GM12878 (cell line): ENCODE results near the gene NCBP2L. TPM values are rescaled to one million over a fixed set of nuclear protein-coding genes. Genes with fewer than 3 reads are reported as not detected.

Experiments
- ATF7 ChIP-seq: fragments of 450-650 bp; IDR thresholded peaks from 2 replicates; pipeline ENCODE4 v1.6.1; 2016; ENCODE audit warnings: low read depth, mild to moderate bottlenecking
- CBFB ChIP-seq: IDR thresholded peaks from 2 replicates; pipeline ENCODE4 v1.6.1; 2016; ENCODE audit warnings: antibody characterized with exemption, low read depth
- E2F4 ChIP-seq: IDR thresholded peaks from 2 replicates; pipeline ENCODE4 v1.6.1; 2012; ENCODE audit warnings: low read depth, low read length, improper control_type of control experiment
- EZH2 ChIP-seq: IDR thresholded peaks from 2 replicates; pipeline ENCODE4 v1.6.1; 2012; ENCODE audit warnings: low read depth, mild to moderate bottlenecking, control low read depth, inconsistent platforms, low read length, borderline replicate concordance; ENCODE audit not compliant: control insufficient read depth
- IKZF1 ChIP-seq: fragments of 450-650 bp; conservative IDR thresholded peaks from 2 replicates; pipeline ENCODE4 v1.6.1; 2017; ENCODE audit warnings: antibody characterized with exemption, mild to moderate bottlenecking
- NR2F1 ChIP-seq: fragments of 450-650 bp; conservative IDR thresholded peaks from 2 replicates; pipeline ENCODE4 v1.6.1; 2017; ENCODE audit warnings: mild to moderate bottlenecking
- PAX5 ChIP-seq: IDR thresholded peaks from 2 replicates; pipeline ENCODE4 v1.6.1; 2011; ENCODE audit warnings: low read depth, low read length, borderline replicate concordance
- PAX8 ChIP-seq: fragments of 450-650 bp; IDR thresholded peaks from 2 replicates; pipeline ENCODE4 v1.6.1; 2017; ENCODE audit warnings: mild to moderate bottlenecking, moderate library complexity
- POLR2A ChIP-seq: IDR thresholded peaks from 2 replicates; pipeline ENCODE4 v1.6.1; 2011; ENCODE audit warnings: low read depth, mild to moderate bottlenecking, low read length
- POLR2AphosphoS2 ChIP-seq: IDR thresholded peaks from 2 replicates; pipeline ENCODE4 v1.6.1; 2011; ENCODE audit warnings: low read depth, mild to moderate bottlenecking, low read length, improper control_type of control experiment, moderate library complexity
- RBBP5 ChIP-seq: fragments of 200-600 bp; sonication (generic); conservative IDR thresholded peaks from 2 replicates; pipeline ENCODE4 v1.6.1; 2016
- RELA ChIP-seq: fragments of 450-650 bp; IDR thresholded peaks from 2 replicates; pipeline ENCODE4 v1.8.0; 2014; ENCODE audit warnings: borderline replicate concordance; ENCODE audit not compliant: partially characterized antibody
- SREBF2 ChIP-seq: IDR thresholded peaks from 2 replicates; pipeline ENCODE4 v1.6.1; 2012; ENCODE audit warnings: mild to moderate bottlenecking, low read length
- STAT1 ChIP-seq: fragments of 450-650 bp; conservative IDR thresholded peaks from 2 replicates; pipeline ENCODE4 v1.6.1; 2014; ENCODE audit warnings: antibody characterized with exemption, mild to moderate bottlenecking
- SUPT20H ChIP-seq: IDR thresholded peaks from 2 replicates; pipeline ENCODE4 v1.6.1; 2011; ENCODE audit warnings: low read depth, mild to moderate bottlenecking, low read length, moderate library complexity, borderline replicate concordance; ENCODE audit not compliant: control insufficient read depth
- TAF1 ChIP-seq: IDR thresholded peaks from 2 replicates; pipeline ENCODE4 v1.6.1; 2011; ENCODE audit warnings: mild to moderate bottlenecking, low read depth, low read length, borderline replicate concordance
- TARDBP ChIP-seq: IDR thresholded peaks from 2 replicates; pipeline ENCODE4 v1.6.1; 2016; ENCODE audit warnings: borderline replicate concordance
- ZNF687 ChIP-seq: fragments of 450-650 bp; IDR thresholded peaks from 2 replicates; pipeline ENCODE4 v1.6.1; 2017; ENCODE audit warnings: mild to moderate bottlenecking, moderate library complexity
- polyA plus RNA-seq, 11 experiments: library from polyadenylated mRNA; depleted of rRNA in 4 of 11; unstranded in 6 of 11; stranded (reverse) in 5 of 11; fragments of >200 nt; fragmentation: Nextera tagmentation in 4 of 11; fragmentation: Illumina TruSeq in 1 of 11; extraction: Ambion mirVana in 4 of 11; extraction: Trizol in 1 of 11; gene quantifications; 1 replicate in 1 of 11; 2 replicates in 10 of 11; pipeline versions ENCODE4 v1.2.1 to v1.2.3, GENCODE V29; 2011 to 2016; ENCODE audit warnings: inconsistent platforms in 2 of 11, missing spikeins in 2 of 11, low read depth in 1 of 11
- total RNA-seq, 4 experiments: library from RNA; depleted of rRNA in 3 of 4; stranded (reverse); fragments of >200 nt in 3 of 4; fragmentation: Illumina TruSeq in 1 of 4; extraction: Trizol in 1 of 4; gene quantifications; 2 replicates each; pipeline versions ENCODE4 v1.2.1 to v1.2.3, GENCODE V29; 2013 to 2021
- TF ChIP-seq, protein P1 (sequence below): fragments of 450-650 bp; IDR thresholded peaks from 2 replicates; pipeline ENCODE4 v1.6.1; 2017; ENCODE audit warnings: mild to moderate bottlenecking, moderate library complexity
- TF ChIP-seq, protein P2 (sequence below): IDR thresholded peaks from 2 replicates; pipeline ENCODE4 v1.6.1; 2011; ENCODE audit warnings: low read depth, mild to moderate bottlenecking, low read length, moderate library complexity, borderline replicate concordance; ENCODE audit errors: extremely low read depth

The NCBP2L gene
- total and polyA plus RNA-seq, 10 of the 15 experiments (the other 5 are each of a cell fraction or from before 2014, with no cell fraction given) = not detected

DNA sequence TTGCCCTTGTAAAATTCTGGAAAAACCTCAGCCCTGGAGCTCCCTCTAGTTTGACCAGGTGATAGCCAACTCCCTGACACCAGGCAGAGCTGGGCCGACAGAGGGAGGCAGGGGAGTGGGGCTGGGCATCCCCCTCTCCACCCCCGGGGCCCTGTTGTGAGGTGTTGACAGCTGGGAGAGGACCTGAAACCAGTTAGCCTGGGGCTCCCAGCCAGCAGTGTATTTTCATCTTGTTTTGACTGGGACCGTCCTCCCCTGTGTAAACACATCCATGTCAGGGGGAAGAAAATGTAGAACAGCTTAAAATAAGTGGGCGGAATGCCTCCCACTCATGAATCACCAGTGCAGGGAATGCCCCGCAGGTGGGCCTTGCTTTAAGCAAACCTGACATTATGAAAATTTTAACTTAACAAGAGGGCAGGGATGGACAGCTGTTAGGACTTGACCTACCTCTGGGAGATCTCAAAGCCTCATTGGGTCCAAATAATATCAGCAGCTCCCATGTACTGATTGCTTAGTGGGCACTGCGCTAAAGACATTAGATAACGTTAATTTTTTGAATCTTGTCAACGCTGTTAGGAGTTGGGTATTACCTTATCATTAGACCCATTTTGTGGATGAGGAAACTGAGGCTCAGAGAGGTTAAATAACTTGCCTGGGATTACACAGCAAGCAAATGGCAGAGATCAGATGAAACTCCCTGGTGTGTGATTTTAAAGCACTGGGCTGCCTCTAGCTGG, 47.8 kb upstream of the NCBP2L start (continued):
- TF ChIP-seq ZNF687 (peak; percentile 41; the same call in 1 of the 2 replicates), POLR2A (no peak), PAX5 (peak; percentile 18; the same call in 1 of the 2 replicates), SREBF2 (no peak), SUPT20H (no peak), STAT1 (no peak), NR2F1 (peak; percentile 44; the same call in 1 of the 2 replicates), RELA (no peak), CBFB (no peak), RBBP5 (no peak), IKZF1 (peak; percentile 88), E2F4 (no peak), POLR2AphosphoS2 (no peak), TAF1 (no peak), ATF7 (peak; percentile 72), TARDBP (no peak), EZH2 (no peak), PAX8 (no peak)
- TF ChIP-seq, protein P1, sequence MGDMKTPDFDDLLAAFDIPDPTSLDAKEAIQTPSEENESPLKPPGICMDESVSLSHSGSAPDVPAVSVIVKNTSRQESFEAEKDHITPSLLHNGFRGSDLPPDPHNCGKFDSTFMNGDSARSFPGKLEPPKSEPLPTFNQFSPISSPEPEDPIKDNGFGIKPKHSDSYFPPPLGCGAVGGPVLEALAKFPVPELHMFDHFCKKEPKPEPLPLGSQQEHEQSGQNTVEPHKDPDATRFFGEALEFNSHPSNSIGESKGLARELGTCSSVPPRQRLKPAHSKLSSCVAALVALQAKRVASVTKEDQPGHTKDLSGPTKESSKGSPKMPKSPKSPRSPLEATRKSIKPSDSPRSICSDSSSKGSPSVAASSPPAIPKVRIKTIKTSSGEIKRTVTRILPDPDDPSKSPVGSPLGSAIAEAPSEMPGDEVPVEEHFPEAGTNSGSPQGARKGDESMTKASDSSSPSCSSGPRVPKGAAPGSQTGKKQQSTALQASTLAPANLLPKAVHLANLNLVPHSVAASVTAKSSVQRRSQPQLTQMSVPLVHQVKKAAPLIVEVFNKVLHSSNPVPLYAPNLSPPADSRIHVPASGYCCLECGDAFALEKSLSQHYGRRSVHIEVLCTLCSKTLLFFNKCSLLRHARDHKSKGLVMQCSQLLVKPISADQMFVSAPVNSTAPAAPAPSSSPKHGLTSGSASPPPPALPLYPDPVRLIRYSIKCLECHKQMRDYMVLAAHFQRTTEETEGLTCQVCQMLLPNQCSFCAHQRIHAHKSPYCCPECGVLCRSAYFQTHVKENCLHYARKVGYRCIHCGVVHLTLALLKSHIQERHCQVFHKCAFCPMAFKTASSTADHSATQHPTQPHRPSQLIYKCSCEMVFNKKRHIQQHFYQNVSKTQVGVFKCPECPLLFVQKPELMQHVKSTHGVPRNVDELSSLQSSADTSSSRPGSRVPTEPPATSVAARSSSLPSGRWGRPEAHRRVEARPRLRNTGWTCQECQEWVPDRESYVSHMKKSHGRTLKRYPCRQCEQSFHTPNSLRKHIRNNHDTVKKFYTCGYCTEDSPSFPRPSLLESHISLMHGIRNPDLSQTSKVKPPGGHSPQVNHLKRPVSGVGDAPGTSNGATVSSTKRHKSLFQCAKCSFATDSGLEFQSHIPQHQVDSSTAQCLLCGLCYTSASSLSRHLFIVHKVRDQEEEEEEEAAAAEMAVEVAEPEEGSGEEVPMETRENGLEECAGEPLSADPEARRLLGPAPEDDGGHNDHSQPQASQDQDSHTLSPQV = no peak
- TF ChIP-seq, protein P2, sequence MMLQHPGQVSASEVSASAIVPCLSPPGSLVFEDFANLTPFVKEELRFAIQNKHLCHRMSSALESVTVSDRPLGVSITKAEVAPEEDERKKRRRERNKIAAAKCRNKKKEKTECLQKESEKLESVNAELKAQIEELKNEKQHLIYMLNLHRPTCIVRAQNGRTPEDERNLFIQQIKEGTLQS = no peak
